B cell (primary cell): ENCODE results near the gene CADM2. TPM values are rescaled to one million over a fixed set of nuclear protein-coding genes. Genes with fewer than 3 reads are reported as not detected.

Experiments used
- ATAC-seq: fragments of 200-7000 bp; cut with Tn5 transposase; one replicate; pipeline ENCODE4 v1.10.0; 2021; ENCODE audit warnings: low read depth, mild to moderate bottlenecking, moderate number of reproducible peaks, moderate library complexity
- CTCF ChIA-PET: fragments of 350-600 bp; sonication (Branson Sonifier 250); formaldehyde crosslinking; loops from one replicate; lab custom pipeline; 2021; ENCODE audit warnings: antibody characterized with exemption, inconsistent platforms; lab: Charles Lee
- POLR2A ChIA-PET: fragments of 350-600 bp; sonication (Branson Sonifier 250); formaldehyde crosslinking; loops from one replicate; lab custom pipeline; 2021; ENCODE audit warnings: antibody characterized with exemption; lab: Charles Lee
- DNase-seq: peaks from one replicate; pipeline ENCODE4 v3.0.0; 2013
- H2AFZ ChIP-seq: 2 replicates; pipeline ENCODE4 v1.6.1; 2012; ENCODE audit warnings: mild to moderate bottlenecking, low read depth, low read length; ENCODE audit not compliant: insufficient read depth, poor library complexity, severe bottlenecking
- H3K27ac ChIP-seq, 2 donors: 1 replicate in 1 of 2; 2 replicates in 1 of 2; pipeline ENCODE4 v1.5.1; 2012 to 2013; ENCODE audit warnings: low read length in 2 of 2, mild to moderate bottlenecking in 2 of 2, moderate library complexity in 1 of 2
- H3K27me3 ChIP-seq, 4 experiments: fragments of 200-600 bp in 1 of 4; sonication (generic) in 1 of 4; replicated peaks in 1 of 4; 1 replicate in 2 of 4; 2 replicates in 2 of 4; pipeline versions ENCODE4 v1.6.1 to v1.7.0; 2013 to 2016; ENCODE audit warnings: low read length in 3 of 4, mild to moderate bottlenecking in 2 of 4, mixed read lengths in 1 of 4, moderate library complexity in 1 of 4; ENCODE audit not compliant: insufficient read depth in 4 of 4, control insufficient read depth in 3 of 4; ENCODE audit errors: control extremely low read depth in 1 of 4
- H3K36me3 ChIP-seq, 2 experiments: replicated peaks in 1 of 2; 1 replicate in 1 of 2; 2 replicates in 1 of 2; pipeline versions ENCODE4 v1.6.1 to v1.7.1; 2013; ENCODE audit warnings: low read length in 1 of 2; ENCODE audit not compliant: insufficient read depth in 2 of 2, control insufficient read depth in 1 of 2; ENCODE audit errors: control extremely low read depth in 1 of 2, extremely low read depth in 1 of 2
- H3K4me1 ChIP-seq, 2 donors: fragments of 200-600 bp in 1 of 2; sonication (generic) in 1 of 2; 1 replicate in 1 of 2; 2 replicates in 1 of 2; pipeline versions ENCODE4 v1.5.1 to v1.6.1; 2013 to 2017; ENCODE audit warnings: low read length in 2 of 2; ENCODE audit not compliant: control insufficient read depth in 2 of 2, insufficient read depth in 2 of 2
- H3K4me2 ChIP-seq: replicated peaks from 2 replicates; pipeline ENCODE3; 2012; ENCODE audit warnings: mild to moderate bottlenecking, low read depth, low read length; ENCODE audit not compliant: poor library complexity, severe bottlenecking
- H3K4me3 ChIP-seq, 5 experiments: fragments of 200-600 bp in 1 of 5; sonication (generic) in 1 of 5; 1 replicate in 3 of 5; 2 replicates in 2 of 5; pipeline versions ENCODE4 v1.5.1 to v1.7.0; 2011 to 2016; ENCODE audit warnings: low read length in 4 of 5, mild to moderate bottlenecking in 4 of 5, low read depth in 2 of 5, control low read depth in 1 of 5, moderate library complexity in 1 of 5; ENCODE audit not compliant: insufficient read depth in 1 of 5; ENCODE audit errors: control extremely low read depth in 1 of 5, extremely low read depth in 1 of 5
- H3K79me2 ChIP-seq: fragments of 200-600 bp; sonication (generic); one replicate; pipeline ENCODE4 v1.6.0; 2016; ENCODE audit warnings: low read length; ENCODE audit not compliant: control insufficient read depth, insufficient read depth
- H3K9ac ChIP-seq: fragments of 200-600 bp; sonication (generic); 2 replicates; pipeline ENCODE4 v1.6.1; 2017; ENCODE audit warnings: mild to moderate bottlenecking, low read length, moderate library complexity
- H3K9me3 ChIP-seq, 3 donors: one replicate each; pipeline versions ENCODE4 v1.6.1 to v1.7.1; 2013; ENCODE audit warnings: low read length in 2 of 3; ENCODE audit not compliant: control insufficient read depth in 2 of 3, insufficient read depth in 1 of 3; ENCODE audit errors: control extremely low read depth in 1 of 3
- H4K20me1 ChIP-seq: 2 replicates; pipeline ENCODE4 v1.6.0; 2012; ENCODE audit warnings: mild to moderate bottlenecking, low read length; ENCODE audit not compliant: insufficient read depth, control insufficient read depth, poor library complexity, severe bottlenecking
- H3K27ac Mint-ChIP-seq: one replicate; pipeline ENCODE4 v1.8.0; 2021; ENCODE audit warnings: mixed read lengths
- H3K27me3 Mint-ChIP-seq: one replicate; pipeline ENCODE4 v1.8.0; 2021; ENCODE audit warnings: mixed read lengths
- H3K4me1 Mint-ChIP-seq: one replicate; pipeline ENCODE4 v1.8.0; 2021; ENCODE audit warnings: mixed read lengths
- H3K4me3 Mint-ChIP-seq: one replicate; pipeline ENCODE4 v1.8.0; 2021; ENCODE audit warnings: mixed read lengths
- H3K9me3 Mint-ChIP-seq: one replicate; pipeline ENCODE4 v1.8.0; 2022; ENCODE audit warnings: mixed read lengths; ENCODE audit not compliant: insufficient read depth
- CTCF ChIP-seq: fragments of 200-600 bp; IDR thresholded peaks from one replicate; pipeline ENCODE4 v1.8.0; 2022; ENCODE audit warnings: antibody characterized with exemption, mild to moderate bottlenecking
- EZH2 ChIP-seq: IDR thresholded peaks from 2 replicates; pipeline ENCODE4 v1.6.1; 2012; ENCODE audit warnings: borderline replicate concordance, low read depth, mild to moderate bottlenecking, moderate library complexity, low read length; ENCODE audit not compliant: insufficient read depth, poor library complexity, severe bottlenecking
- WGBS: methylation state at CpG from one replicate; pipeline ENCODE4 v1.1.5; 2013; ENCODE audit warnings: missing lambda C conversion rate; ENCODE audit not compliant: insufficient coverage; 5-methylcytosine and 5-hydroxymethylcytosine counted together
- intact Hi-C: fragments of 100-400 bp; cut with micrococcal nuclease; formaldehyde crosslinking; loops from one replicate; pipeline ENCODE4 v1.10.0; 2022
- polyA plus RNA-seq: library from polyadenylated mRNA; depleted of rRNA; stranded (reverse); fragments of >200 nt; gene quantifications from 2 replicates; pipeline ENCODE4 v1.2.3, GENCODE V29; 2012
- total RNA-seq, 2 donors: library from RNA; stranded (reverse); fragments of 120-200 nt in 1 of 2; gene quantifications; 1 replicate in 1 of 2; 2 replicates in 1 of 2; pipeline versions ENCODE4 v1.2.3 to v1.2.4, GENCODE V29; 2013 to 2022

Gene CADM2
- total and polyA plus RNA-seq, 2 donors (not counting 1 experiment from before 2014, with no cell fraction given), result 0.10 to 0.37 TPM

- Mint-ChIP-seq H3K9me3 (peaks cover 2% of the 10 kb centered on the region), H3K4me3 (no peak overlapping the region), H3K27me3 (no peaks in the 10 kb centered on the region), H3K27ac (no peak overlapping the region), H3K4me1 (no peaks in the 10 kb centered on the region)
- Histone ChIP-seq H3K27me3 (no peaks in the 10 kb centered on the region), H3K79me2 (no peaks in the 10 kb centered on the region), H3K9ac (no peak overlapping the region), H3K27ac (no peak overlapping the region), H4K20me1 (no peaks in the 10 kb centered on the region), H2AFZ (no peak overlapping the region), H3K4me3 (no peak overlapping the region), H3K36me3 (no peaks in the 10 kb centered on the region), H3K4me1 (no peaks in the 10 kb centered on the region), H3K9me3 (no peaks in the 10 kb centered on the region), H3K4me2 (no peak overlapping the region)
- DNase-seq (no peak), ATAC-seq (no peak)
- CTCF ChIA-PET, result no interaction called here
- no CpG with 5 or more reads among the region's 1 CpG for WGBS
- TF ChIP-seq EZH2 (no peak), CTCF (no peak)
- POLR2A ChIA-PET, result no interaction called here
- intact Hi-C loops, result no loop called here
Observed at GRCh38 chr3:85950435-85950834, 991.6 kb downstream of the CADM2 start.

- no peaks in the 10 kb centered on the region for H3K79me2 ChIP-seq
- H3K36me3 ChIP-seq, result no peaks in the 10 kb centered on the region
- no peaks in the 10 kb centered on the region for H4K20me1 ChIP-seq
- no peak for DNase-seq
- intact Hi-C loops, result no loop called here
- no peak for ATAC-seq
- H3K9me3 ChIP-seq, result no peaks in the 10 kb centered on the region
- Mint-ChIP-seq H3K27ac (no peak overlapping the region), H3K27me3 (no peaks in the 10 kb centered on the region), H3K9me3 (peaks cover 9% of the 10 kb centered on the region), H3K4me3 (no peak overlapping the region), H3K4me1 (no peaks in the 10 kb centered on the region)
- no peak overlapping the region for H3K27ac ChIP-seq
- no peak overlapping the region for H3K4me2 ChIP-seq
- no peak overlapping the region for H3K4me3 ChIP-seq
- CTCF ChIA-PET, result no interaction called here
- H3K27me3 ChIP-seq, result no peaks in the 10 kb centered on the region
- no peak overlapping the region for H2AFZ ChIP-seq
- no peak overlapping the region for H3K9ac ChIP-seq
- TF ChIP-seq EZH2, result no peak
- no peak for TF ChIP-seq CTCF
- POLR2A ChIA-PET, result no interaction called here
- H3K4me1 ChIP-seq, result no peaks in the 10 kb centered on the region
Observed at GRCh38 chr3:85960793-85961192, 1002.0 kb downstream of the CADM2 start.
